PC-9 (cell line): ENCODE data around the gene ROPN1B.

ENCODE experiments used
- CTCF ChIP-seq: fragments of 200-600 bp; sonication (generic); conservative IDR thresholded peaks from 2 replicates; pipeline ENCODE4 v1.6.1; 2017; ENCODE audit warnings: mixed run types, antibody characterized with exemption, mild to moderate bottlenecking, moderate library complexity
- EZH2 ChIP-seq: fragments of 200-600 bp; sonication (generic); IDR thresholded peaks from 2 replicates; pipeline ENCODE4 v1.8.0; 2017; ENCODE audit warnings: antibody characterized with exemption, low read depth

- TF ChIP-seq CTCF (no peak), EZH2 (no peak)
These were observed 57.3 kb downstream of the ROPN1B start for GRCh38 chr3:126026277-126026751.
